OCI-LY7 (cell line): ENCODE data around the gene SHQ1. TPM values are rescaled to one million over a fixed set of nuclear protein-coding genes. Genes with fewer than 3 reads are reported as not detected.
A peak's percentile ranks its signal among the peaks of the same experiment; 100 is the strongest.

Experiments
- BruUV-seq: library from RNA; stranded (reverse); fragments of 400-500 nt; replicated peaks from 2 replicates; lab custom pipeline; 2021; lab: Mats Ljungman, UMichigan
- CTCF ChIA-PET: fragments of 300-600 bp; sonication (Branson Sonifier 250); formaldehyde crosslinking; loops from one replicate; lab custom pipeline; 2022; ENCODE audit warnings: antibody characterized with exemption; ENCODE audit not compliant: unreplicated experiment; lab: Charles Lee
- POLR2A ChIA-PET: fragments of 300-600 bp; sonication (Branson Sonifier 250); formaldehyde crosslinking; loops from one replicate; lab custom pipeline; 2022; ENCODE audit warnings: antibody characterized with exemption; lab: Charles Lee
- DNase-seq: peaks from one replicate; pipeline ENCODE4 v3.0.0-alpha.2; 2015; ENCODE audit warnings: low spot score
- H2AFZ ChIP-seq: fragments of 200-600 bp; sonication (generic), shearing (Covaris generic); 2 replicates; pipeline ENCODE4 v1.6.1; 2014; ENCODE audit warnings: mild to moderate bottlenecking, antibody characterized with exemption, low read length, moderate library complexity
- H3K27ac ChIP-seq: fragments of 200-600 bp; sonication (generic); 2 replicates; pipeline ENCODE4 v1.5.1; 2014; ENCODE audit warnings: mixed run types, low read depth, mild to moderate bottlenecking, moderate library complexity, low read length, inconsistent platforms; ENCODE audit not compliant: poor library complexity, severe bottlenecking
- H3K36me3 ChIP-seq: fragments of 200-600 bp; sonication (generic); 2 replicates; pipeline ENCODE4 v1.6.1; 2014; ENCODE audit warnings: mild to moderate bottlenecking, antibody characterized with exemption, low read length, moderate library complexity, mixed read lengths; ENCODE audit not compliant: insufficient read depth
- H3K4me1 ChIP-seq: fragments of 200-600 bp; sonication (generic); 2 replicates; pipeline ENCODE4 v1.5.1; 2014; ENCODE audit warnings: mild to moderate bottlenecking, low read length; ENCODE audit not compliant: insufficient read depth, poor library complexity, severe bottlenecking
- H3K4me2 ChIP-seq: fragments of 200-600 bp; sonication (generic); 2 replicates; pipeline ENCODE4 v1.6.1; 2014; ENCODE audit warnings: mild to moderate bottlenecking, low read length
- H3K4me3 ChIP-seq: fragments of 200-600 bp; sonication (generic); 2 replicates; pipeline ENCODE4 v1.5.1; 2014; ENCODE audit warnings: mild to moderate bottlenecking, low read depth, low read length; ENCODE audit not compliant: poor library complexity, severe bottlenecking
- H3K79me2 ChIP-seq: fragments of 200-600 bp; sonication (generic); 2 replicates; pipeline ENCODE4 v1.6.1; 2016; ENCODE audit warnings: low read depth, mild to moderate bottlenecking, low read length, moderate library complexity, mixed read lengths; ENCODE audit not compliant: insufficient read depth
- H3K9me2 ChIP-seq: fragments of 200-600 bp; sonication (generic); 2 replicates; pipeline ENCODE4 v1.6.1; 2016; ENCODE audit warnings: mild to moderate bottlenecking, low read length, mixed read lengths; ENCODE audit not compliant: insufficient read depth
- H3K9me3 ChIP-seq: fragments of 200-600 bp; sonication (generic); 2 replicates; pipeline ENCODE4 v1.6.1; 2014; ENCODE audit warnings: mild to moderate bottlenecking, mixed run types, low read length, mixed read lengths
- H4K20me1 ChIP-seq: fragments of 200-600 bp; sonication (generic); 2 replicates; pipeline ENCODE4 v1.6.1; 2014; ENCODE audit warnings: mild to moderate bottlenecking, antibody characterized with exemption, low read length, moderate library complexity, mixed read lengths; ENCODE audit not compliant: insufficient read depth
- CTCF ChIP-seq: fragments of 200-600 bp; sonication (generic); conservative IDR thresholded peaks from 2 replicates; pipeline ENCODE4 v1.5.1; 2014; ENCODE audit warnings: mild to moderate bottlenecking, antibody characterized with exemption, low read length, moderate library complexity, mixed read lengths
- EZH2phosphoT487 ChIP-seq: fragments of 200-600 bp; sonication (generic); IDR thresholded peaks from 2 replicates; pipeline ENCODE4 v1.6.1; 2018; ENCODE audit warnings: low read depth, borderline replicate concordance, mild to moderate bottlenecking, mixed run types, antibody characterized with exemption, low read length, moderate library complexity, mixed read lengths
- intact Hi-C: fragments of 100-400 bp; cut with micrococcal nuclease; formaldehyde crosslinking; loops from one replicate; pipeline ENCODE4 v1.10.0; 2022; ENCODE audit not compliant: unreplicated experiment
- total RNA-seq, 2 experiments: library from RNA; depleted of rRNA in 1 of 2; stranded (reverse); fragments of >200 nt in 1 of 2; shearing (Covaris generic) in 1 of 2; gene quantifications; 2 replicates each; pipeline ENCODE4 v1.2.3, GENCODE V29; 2014 to 2022

The SHQ1 gene
- total RNA-seq, 2 experiments from 2014 or later = 19.7 to 34.9 TPM

- no peak overlapping the region for H3K27ac ChIP-seq
- ChIA-PET CTCF (no interaction called here), POLR2A (interaction anchor here (0.6 kb wide), 2 partner anchors 66 to 1240 kb away, joined by 3 read pairs; no protein-coding TSS in a partner anchor)
- H3K36me3 ChIP-seq = no peaks in the 10 kb centered on the region
- BruUV-seq = no TSS peak
- DNase-seq = no peak
- no peak overlapping the region for H3K4me3 ChIP-seq
- no peaks in the 10 kb centered on the region for H3K4me1 ChIP-seq
- no peaks in the 10 kb centered on the region for H4K20me1 ChIP-seq
- TF ChIP-seq EZH2phosphoT487 (no peak), CTCF (no peak)
- H3K9me3 ChIP-seq = no peaks in the 10 kb centered on the region
- no peak overlapping the region for H3K4me2 ChIP-seq
- H3K79me2 ChIP-seq = no peaks in the 10 kb centered on the region
- no peak overlapping the region for H2AFZ ChIP-seq
- intact Hi-C loops = no loop called here
- H3K9me2 ChIP-seq = no peaks in the 10 kb centered on the region
These were observed 48.9 kb upstream of the SHQ1 start for GRCh38 chr3:72896996-72897757.

GRCh38 chr3:72894976-72895552 lies 46.8 kb upstream of the SHQ1 start:
- POLR2A ChIA-PET = interaction anchor here (0.6 to 0.7 kb wide), 2 partner anchors 10 to 100 kb away, joined by 3 to 4 read pairs; no protein-coding TSS in a partner anchor
- Histone ChIP-seq H3K4me3 (no peak overlapping the region), H3K9me2 (no peaks in the 10 kb centered on the region), H3K9me3 (no peaks in the 10 kb centered on the region), H3K4me1 (no peaks in the 10 kb centered on the region), H3K27ac (no peak overlapping the region), H3K4me2 (no peak overlapping the region), H2AFZ (no peak overlapping the region), H4K20me1 (no peaks in the 10 kb centered on the region), H3K79me2 (no peaks in the 10 kb centered on the region), H3K36me3 (no peaks in the 10 kb centered on the region)
- DNase-seq = no peak
- no peak for TF ChIP-seq CTCF
- TF ChIP-seq EZH2phosphoT487 = no peak
- CTCF ChIA-PET = interaction anchor here (0.7 kb wide), 1 partner anchor 162 kb away, joined by 3 read pairs; no protein-coding TSS in a partner anchor
- intact Hi-C loops = no loop called here
- BruUV-seq = no TSS peak

GRCh38 chr3:72892870-72893269 lies 44.6 kb upstream of the SHQ1 start:
- no peak overlapping the region for H3K4me3 ChIP-seq
- peak; percentile 10 for DNase-seq
- ChIA-PET POLR2A (interaction anchor here (0.9 kb wide), 1 partner anchor 15 kb away, joined by 3 read pairs; no protein-coding TSS in a partner anchor), CTCF (no interaction called here)
- H3K36me3 ChIP-seq = no peaks in the 10 kb centered on the region
- H3K27ac ChIP-seq = no peak overlapping the region
- H3K4me2 ChIP-seq = no peak overlapping the region
- H2AFZ ChIP-seq = no peak overlapping the region
- H3K79me2 ChIP-seq = no peaks in the 10 kb centered on the region
- H3K9me2 ChIP-seq = no peaks in the 10 kb centered on the region
- H3K9me3 ChIP-seq = no peaks in the 10 kb centered on the region
- TF ChIP-seq EZH2phosphoT487 (no peak), CTCF (peak; percentile 71)
- BruUV-seq = no TSS peak
- no peaks in the 10 kb centered on the region for H4K20me1 ChIP-seq
- intact Hi-C loops = no loop called here
- no peaks in the 10 kb centered on the region for H3K4me1 ChIP-seq
